ENCODE data around the gene TJP3.

The TJP3 gene

GRCh38 chr19:3670796-3671679 lies 37.1 kb upstream of the TJP3 start:
- Histone ChIP-seq H3K4me3 (peak overlapping the region in 1 of 7 experiments; percentile 7), H3K27ac (peak overlapping the region; percentile 2 to 96 (median 77))

DNA sequence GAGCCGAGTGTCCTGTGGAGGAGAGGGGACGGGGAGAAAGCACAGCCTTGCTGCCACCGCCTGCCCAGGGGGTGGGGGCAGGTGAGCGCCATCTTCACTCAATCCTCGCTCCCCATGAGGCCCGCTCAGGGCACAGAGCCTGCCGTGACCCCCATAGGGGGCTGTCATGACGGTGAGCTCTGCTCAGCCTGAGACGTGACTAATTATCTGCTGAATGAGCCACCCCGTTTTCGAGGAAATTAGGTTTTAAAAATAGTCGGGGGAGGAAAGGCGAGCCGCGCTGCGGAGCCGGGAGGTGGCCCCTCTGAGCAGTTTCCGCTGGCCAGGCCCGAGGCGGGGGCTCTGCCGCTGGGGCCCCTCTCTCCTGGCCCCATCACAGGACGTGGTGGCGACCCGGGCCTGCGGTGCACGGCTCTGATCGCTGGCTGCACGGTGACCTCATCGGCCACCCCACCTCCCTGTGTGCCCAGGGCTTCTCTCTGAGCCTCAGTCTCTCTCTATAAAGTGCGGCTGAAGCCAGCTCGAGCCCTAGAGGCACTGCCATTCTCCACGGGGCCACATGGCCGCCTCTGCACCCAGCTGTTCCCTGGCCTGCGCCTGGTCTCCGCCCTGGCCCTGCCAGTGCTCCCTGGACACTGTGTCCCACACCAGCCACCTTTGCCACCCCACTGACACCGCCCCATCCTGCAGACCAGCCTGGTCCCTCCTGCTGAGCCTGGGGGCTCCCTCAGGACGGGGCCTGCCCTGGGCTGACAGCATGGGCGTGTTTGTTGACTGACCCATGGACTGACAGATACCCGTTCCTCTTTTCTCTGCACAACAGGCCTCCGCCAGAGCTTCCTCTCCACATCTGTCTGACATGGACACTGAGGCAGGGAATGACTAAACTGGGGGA lies 36.3 kb upstream of the TJP3 start:
- no peak overlapping the region for H3K4me3 ChIP-seq
- peak overlapping the region in 19 of 21 experiments; percentile 46 to 96 (median 81) for H3K27ac ChIP-seq

DNA sequence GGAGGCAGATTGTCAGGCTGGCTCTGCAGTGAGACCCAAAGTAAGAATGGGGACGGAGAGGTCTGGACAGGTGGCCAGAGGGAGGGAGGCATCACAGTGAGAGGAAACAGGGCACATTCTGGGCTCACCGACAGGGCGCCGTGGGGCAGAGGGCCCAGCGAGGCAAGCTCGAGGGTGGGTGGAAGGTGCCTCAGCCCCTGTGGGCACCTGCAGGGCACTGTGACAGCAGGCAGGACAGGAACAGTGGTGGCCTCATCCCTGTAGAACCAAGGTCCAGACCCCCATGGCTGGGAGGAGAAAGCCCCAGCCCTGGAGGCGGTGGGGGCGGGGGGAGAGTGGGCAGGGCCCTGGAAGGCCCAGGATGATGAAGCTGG lies 35.6 kb upstream of the TJP3 start:
- H3K4me3 ChIP-seq = no peak overlapping the region
- peak overlapping the region in 10 of 21 experiments; percentile 73 to 96 (median 86) for H3K27ac ChIP-seq

GRCh38 chr19:3672993-3673392 lies 35.2 kb upstream of the TJP3 start:
- H3K4me3 ChIP-seq = no peak overlapping the region

DNA sequence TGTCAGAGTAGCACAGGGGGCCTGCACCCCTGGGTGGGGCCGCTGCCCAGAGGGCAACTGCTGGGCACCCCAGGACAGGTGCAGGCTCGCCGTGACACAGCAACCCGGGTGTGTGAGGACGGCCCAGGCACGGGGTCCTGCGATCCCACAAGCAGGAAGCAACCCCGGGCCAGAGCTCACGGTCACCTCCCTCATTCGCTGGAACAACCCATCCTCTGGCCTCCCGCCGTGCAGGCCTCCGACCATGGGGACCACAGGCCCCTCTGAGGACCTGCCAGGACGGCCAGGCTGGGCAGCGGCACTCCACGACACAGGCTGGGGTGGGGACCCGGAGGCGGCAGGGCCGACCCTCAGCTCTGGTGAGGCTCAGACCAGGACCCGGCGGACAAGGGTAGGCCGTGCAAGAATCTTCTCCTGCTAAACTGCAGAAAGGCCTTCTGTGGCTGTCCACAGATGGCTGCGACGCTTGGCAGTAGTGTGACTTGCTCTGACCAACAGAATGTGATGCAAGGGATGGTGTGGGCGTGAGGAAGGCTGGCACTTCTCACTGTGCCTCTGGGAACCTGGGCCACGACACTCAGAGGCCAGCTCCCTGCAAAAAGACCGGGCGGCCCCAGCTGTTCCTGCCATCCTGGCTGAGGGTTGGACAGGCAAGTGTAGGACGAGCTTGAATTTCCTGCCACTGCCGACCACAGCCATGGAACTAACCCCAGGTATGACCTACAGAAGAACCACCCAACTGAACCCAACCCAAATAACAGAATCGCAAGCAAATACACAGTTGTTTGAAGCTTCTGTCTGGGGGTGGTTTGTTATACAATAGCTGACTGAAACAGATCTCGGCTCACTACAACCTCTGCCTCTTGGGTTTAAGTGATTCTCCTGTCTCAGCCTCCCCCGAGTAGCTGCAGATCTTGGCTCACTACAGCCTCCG lies 34.4 kb upstream of the TJP3 start:
- Histone ChIP-seq H3K4me3 (no peak overlapping the region), H3K27ac (no peak overlapping the region)

More at GRCh38 chr19:3672993-3673392, 35.2 kb upstream of the TJP3 start:
- peak overlapping the region in 5 of 21 experiments; percentile 73 to 96 (median 86) for H3K27ac ChIP-seq

- Histone ChIP-seq H3K4me3 (no peak overlapping the region), H3K27ac (no peak overlapping the region)
Measured at GRCh38 chr19:3674784-3675543, 33.2 kb upstream of the TJP3 start.

DNA sequence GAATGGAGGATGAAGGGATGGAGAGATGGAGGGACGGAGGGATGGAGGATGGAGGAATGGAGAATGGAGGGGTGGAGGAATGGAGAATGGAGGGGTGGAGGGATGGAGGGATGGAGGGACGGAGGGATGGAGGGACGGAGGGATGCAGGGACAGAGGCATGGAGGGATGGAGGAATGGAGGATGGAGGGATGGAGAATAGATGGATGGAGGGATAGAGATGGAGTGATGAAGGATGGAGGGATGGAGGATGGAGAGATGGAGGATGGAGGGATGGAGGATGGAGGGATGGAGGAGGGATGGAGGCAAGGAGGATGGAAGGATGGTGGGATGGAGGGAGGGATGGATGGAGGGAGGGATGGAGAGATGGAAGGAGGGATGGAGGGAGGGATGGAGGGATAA lies 30.0 kb upstream of the TJP3 start:
- no peak overlapping the region for H3K27ac ChIP-seq
- no peak overlapping the region for H3K4me3 ChIP-seq

DNA sequence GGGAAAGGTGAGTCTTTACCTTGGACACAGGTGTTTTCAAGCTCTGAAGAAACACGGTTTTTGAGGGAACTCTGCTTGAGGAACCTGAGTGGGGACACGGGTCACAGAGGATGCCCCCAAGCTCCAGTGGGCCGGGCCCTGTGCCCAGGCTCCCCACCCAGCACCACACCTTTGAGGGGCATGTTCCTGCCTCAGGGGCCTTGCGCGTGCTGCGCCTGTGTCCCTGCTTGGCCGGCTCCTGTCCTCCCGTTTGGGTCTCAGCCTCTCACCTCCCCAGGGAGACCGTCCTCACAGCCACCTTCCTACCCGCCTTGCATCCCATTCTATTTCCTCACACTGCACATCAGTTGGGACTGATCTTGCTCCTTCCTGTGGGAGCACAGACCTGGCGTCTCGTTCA lies 29.0 kb upstream of the TJP3 start:
- H3K27ac ChIP-seq = no peak overlapping the region
- H3K4me3 ChIP-seq = no peak overlapping the region

DNA sequence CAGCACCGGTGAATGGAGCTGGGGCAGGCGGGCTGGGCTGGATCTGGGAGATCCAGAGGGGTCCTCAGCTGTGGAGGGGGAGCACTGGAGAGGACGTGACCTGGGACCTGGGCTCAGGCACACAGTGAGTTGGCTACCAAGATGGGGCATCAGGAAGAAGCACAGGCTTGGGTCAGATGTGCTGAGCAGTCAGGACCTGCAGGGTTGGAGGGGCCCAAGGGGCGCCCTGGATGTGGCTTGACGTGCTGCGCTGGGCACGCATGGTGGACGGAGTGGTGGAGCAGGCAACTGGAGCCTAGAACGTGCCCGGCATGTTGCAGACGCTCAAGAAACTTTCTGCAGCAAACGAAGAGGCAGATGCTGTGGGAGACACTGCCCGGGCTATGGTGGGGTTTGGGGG lies 28.6 kb upstream of the TJP3 start:
- no peak overlapping the region for H3K27ac ChIP-seq
- H3K4me3 ChIP-seq = no peak overlapping the region

- H3K27ac ChIP-seq = no peak overlapping the region
- H3K4me3 ChIP-seq = no peak overlapping the region
Measured at GRCh38 chr19:3680939-3681338, 27.2 kb upstream of the TJP3 start.

DNA sequence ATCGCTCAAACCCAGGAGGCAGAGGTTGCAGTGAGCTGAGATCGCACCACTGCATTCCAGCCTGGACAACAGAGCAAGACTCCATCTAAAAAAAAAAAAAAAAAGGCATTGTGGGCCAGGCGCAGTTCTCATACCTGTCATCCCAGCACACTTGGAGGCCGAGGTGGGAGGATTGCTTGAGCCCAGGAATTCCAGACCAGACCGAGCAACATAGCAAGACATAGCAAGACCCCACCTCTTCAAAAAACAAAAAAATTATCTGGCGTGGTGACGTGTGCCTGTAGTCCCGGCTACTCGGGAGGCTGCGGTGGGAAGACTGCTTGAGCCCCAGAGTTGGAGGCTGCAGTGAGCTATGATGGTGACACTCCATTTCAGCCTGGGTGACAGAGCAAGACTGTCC lies 25.9 kb upstream of the TJP3 start:
- Histone ChIP-seq H3K27ac (no peak overlapping the region), H3K4me3 (no peak overlapping the region)

GRCh38 chr19:3682741-3683404 lies 25.3 kb upstream of the TJP3 start:
- Histone ChIP-seq H3K4me3 (no peak overlapping the region), H3K27ac (no peak overlapping the region)

GRCh38 chr19:3683405-3684053 lies 24.7 kb upstream of the TJP3 start:
- Histone ChIP-seq H3K27ac (peak overlapping the region in 1 of 21 experiments; percentile 9), H3K4me3 (no peak overlapping the region)

GRCh38 chr19:3684054-3684816 lies 23.9 kb upstream of the TJP3 start:
- H3K27ac ChIP-seq = peak overlapping the region in 1 of 21 experiments; percentile 9
- no peak overlapping the region for H3K4me3 ChIP-seq

- Histone ChIP-seq H3K27ac (no peak overlapping the region), H3K4me3 (no peak overlapping the region)
Measured at GRCh38 chr19:3684817-3685410, 23.3 kb upstream of the TJP3 start.

DNA sequence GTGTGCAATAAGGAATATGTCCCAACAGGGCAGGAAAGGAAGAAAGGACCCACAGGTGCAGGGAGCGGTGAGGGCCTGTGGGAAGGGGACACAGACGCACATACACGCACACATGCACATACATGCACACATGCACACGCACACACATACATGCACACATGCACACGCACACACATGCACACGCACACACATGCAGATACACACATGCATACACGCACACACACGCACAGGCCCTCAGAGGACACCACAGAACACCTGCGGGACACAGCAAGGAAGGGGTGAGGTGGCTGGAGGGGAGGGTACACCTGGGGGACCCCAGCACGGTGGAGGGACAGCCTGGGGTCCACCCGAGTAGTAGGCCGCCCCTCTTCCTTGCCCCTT lies 20.8 kb upstream of the TJP3 start:
- peak overlapping the region in 4 of 7 experiments; percentile 10 to 32 (median 15) for H3K4me3 ChIP-seq

More for the DNA sequence above, 20.8 kb upstream of the TJP3 start:
- H3K27ac ChIP-seq = peak overlapping the region in 7 of 21 experiments; percentile 11 to 80 (median 46)
